HepG2 (cell line): ENCODE data around the gene DPEP2NB.

ENCODE experiments used
- AGO1 ChIP-seq: fragments of 200-400 bp; formaldehyde crosslinking; IDR thresholded peaks from 2 replicates; pipeline ENCODE4 v1.6.1; 2017; ENCODE audit warnings: mild to moderate bottlenecking, low read depth, low read length, moderate library complexity; ENCODE audit not compliant: poor library complexity, severe bottlenecking
- DPF2 ChIP-seq: sonication (generic); formaldehyde crosslinking; IDR thresholded peaks from 2 replicates; pipeline ENCODE4 v1.4.0; 2020; ENCODE audit warnings: mild to moderate bottlenecking, low read depth, missing genetic modification reagents, borderline replicate concordance
- EZH2 ChIP-seq: conservative IDR thresholded peaks from 2 replicates; pipeline ENCODE4 v1.6.1; 2012; ENCODE audit warnings: mild to moderate bottlenecking, low read depth, low read length, moderate library complexity
- HDAC6 ChIP-seq: fragments of 200-600 bp; sonication (generic); IDR thresholded peaks from 2 replicates; pipeline ENCODE4 v1.7.0; 2017; ENCODE audit warnings: mild to moderate bottlenecking, antibody characterized with exemption, low read length, low read depth
- KLF13 ChIP-seq: sonication (generic); formaldehyde crosslinking; IDR thresholded peaks from 2 replicates; pipeline ENCODE4 v1.4.0; 2020; ENCODE audit warnings: mild to moderate bottlenecking, missing genetic modification reagents
- MAFG ChIP-seq: sonication (generic); formaldehyde crosslinking; IDR thresholded peaks from 2 replicates; pipeline ENCODE4 v1.5.1; 2020; ENCODE audit warnings: mild to moderate bottlenecking, missing genetic modification reagents
- PHB2 ChIP-seq: fragments of 450-650 bp; IDR thresholded peaks from 2 replicates; pipeline ENCODE4 v1.6.1; 2018; ENCODE audit not compliant: partially characterized antibody
- TEAD3 ChIP-seq: optimal IDR thresholded peaks from 2 replicates; pipeline ENCODE3; 2016; ENCODE audit warnings: borderline replicate concordance
- ZNF609 ChIP-seq: sonication (generic); formaldehyde crosslinking; IDR thresholded peaks from 2 replicates; pipeline ENCODE4 v1.4.0; 2020; ENCODE audit warnings: mild to moderate bottlenecking, missing genetic modification reagents, borderline replicate concordance
- ZNF709 ChIP-seq: sonication (generic); formaldehyde crosslinking; IDR thresholded peaks from 2 replicates; pipeline ENCODE4 v1.5.0; 2020; ENCODE audit warnings: mild to moderate bottlenecking, missing genetic modification reagents

GRCh38 chr16:68033101-68033500, 17.4 kb upstream of the DPEP2NB start:
- TF ChIP-seq ZNF609 (CRISPR knock-in tag) (no peak), DPF2 (CRISPR knock-in tag) (no peak), KLF13 (no peak), AGO1 (no peak), TEAD3 (CRISPR knock-in tag) (no peak), HDAC6 (no peak), ZNF709 (no peak), EZH2 (no peak), MAFG (no peak), PHB2 (no peak)
